Measurements from ENCODE around the gene ADGRF1.
"Not testable (repeated sequence)": the region's sequence is repeated elsewhere in the genome, so short reads cannot be mapped to it uniquely, and the experiment has no call there.

ADGRF1 gene

DNA sequence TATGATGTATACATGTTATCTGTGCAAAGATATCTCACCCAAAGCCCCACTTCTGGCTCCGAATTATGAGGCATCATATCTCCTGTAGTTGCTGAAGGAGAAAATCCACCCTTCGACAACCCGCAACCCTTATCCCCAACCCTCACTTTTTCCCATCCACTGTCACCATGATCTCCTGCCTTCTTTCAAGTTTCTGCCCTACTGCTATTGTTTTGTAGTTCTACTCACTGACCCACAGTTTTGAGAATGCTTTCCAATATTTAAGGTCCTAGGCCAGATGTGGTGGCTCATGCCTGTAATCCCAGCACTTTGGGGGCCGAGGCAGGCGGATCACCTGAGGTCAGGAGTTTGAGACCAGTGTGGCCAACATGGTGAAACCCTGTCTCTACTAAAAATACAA is 22.2 kb downstream of the ADGRF1 start:
- no peak for DNase-seq

DNA sequence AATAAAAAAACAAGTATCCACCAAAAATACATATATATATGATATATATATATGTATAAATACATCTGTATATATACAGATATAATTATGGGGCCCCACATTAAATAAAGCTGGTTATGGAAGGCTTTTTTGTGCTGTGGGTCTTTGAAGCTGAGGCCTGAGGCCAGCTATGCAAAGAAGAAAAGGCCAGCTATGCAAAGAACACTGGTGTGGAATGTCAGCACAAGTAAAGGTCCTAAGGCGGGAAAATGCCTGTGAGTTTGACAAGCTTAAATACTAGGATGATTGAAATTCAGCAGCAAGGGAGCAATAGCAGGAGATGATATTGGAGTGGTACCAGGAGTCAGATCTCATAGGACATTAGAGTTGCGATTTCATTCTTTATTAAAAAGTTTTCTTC is 25.2 kb downstream of the ADGRF1 start:
- DNase-seq = no peak

- no peak for DNase-seq
These were observed 25.9 kb downstream of the ADGRF1 start for GRCh38 chr6:47016261-47016660.

GRCh38 chr6:47014401-47014800 is 27.7 kb downstream of the ADGRF1 start:
- no peak for DNase-seq

GRCh38 chr6:47009583-47009982 is 32.5 kb downstream of the ADGRF1 start:
- no peak for DNase-seq

GRCh38 chr6:47008397-47008763 is 33.8 kb downstream of the ADGRF1 start:
- DNase-seq = no peak

DNA sequence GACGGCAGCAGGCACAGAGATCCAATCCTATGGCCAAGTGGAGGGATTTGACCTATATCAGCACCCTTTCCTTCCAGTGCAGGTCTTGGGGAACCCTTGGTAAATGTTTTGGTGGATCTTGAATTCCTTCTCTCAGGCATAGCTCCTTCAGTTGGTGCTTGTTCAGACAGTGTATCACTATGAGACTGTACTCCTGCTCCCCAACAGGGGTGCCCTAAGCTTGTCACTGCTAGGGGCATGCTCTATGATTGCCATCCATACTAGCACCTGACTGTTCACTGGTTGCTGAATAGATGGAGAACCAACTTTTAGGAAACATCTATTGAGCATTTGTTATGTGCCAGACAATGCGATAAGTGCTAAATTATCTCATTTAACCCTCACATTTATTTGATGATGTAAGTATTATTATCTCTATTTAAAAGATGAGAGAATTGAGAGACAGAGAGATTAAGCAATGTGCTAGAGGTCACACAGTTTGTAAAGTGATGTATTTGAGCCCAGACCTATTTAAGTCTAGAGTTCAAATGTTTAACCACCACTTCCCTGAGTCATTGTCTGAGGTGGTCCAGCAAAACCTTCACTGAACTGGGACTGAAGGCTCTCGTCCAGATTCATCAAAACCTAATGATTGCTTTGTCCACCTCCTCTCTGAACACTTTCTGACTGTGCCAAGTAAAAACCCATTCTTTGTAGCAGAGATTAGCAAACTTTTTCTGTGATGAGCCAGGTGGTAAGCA is 34.3 kb downstream of the ADGRF1 start:
- DNase-seq = no peak

DNA sequence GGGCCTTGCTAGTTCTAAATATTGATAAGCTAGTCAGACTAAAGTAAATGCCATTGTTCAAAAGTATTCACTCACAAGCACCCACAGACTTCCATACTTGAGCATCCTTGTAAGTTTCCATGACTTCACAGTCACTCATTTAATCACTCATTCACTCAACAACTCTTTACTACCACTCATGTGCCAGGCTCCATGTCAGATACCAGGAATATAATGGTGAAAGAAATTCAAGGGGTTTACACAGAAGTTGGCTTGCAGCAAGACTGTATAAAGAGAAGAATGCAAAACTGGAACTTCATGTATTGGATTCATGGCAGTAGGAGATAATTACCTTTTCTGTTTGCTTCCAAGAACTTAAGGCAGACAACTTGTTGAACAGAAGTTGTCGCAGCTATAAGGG is 36.6 kb downstream of the ADGRF1 start:
- DNase-seq = no peak

- DNase-seq = no peak
These were observed 37.7 kb downstream of the ADGRF1 start for GRCh38 chr6:47004463-47004862.

GRCh38 chr6:47000842-47001241 is 41.3 kb downstream of the ADGRF1 start:
- no peak for DNase-seq

GRCh38 chr6:46998436-46999017 is 43.6 kb downstream of the ADGRF1 start:
- no peak for DNase-seq

GRCh38 chr6:46997646-46998045 is 44.5 kb downstream of the ADGRF1 start:
- no peak for DNase-seq

- DNase-seq = no peak
These were observed 45.1 kb downstream of the ADGRF1 start for GRCh38 chr6:46996860-46997641.

GRCh38 chr6:46994933-46995332 is 47.2 kb downstream of the ADGRF1 start:
- DNase-seq = no peak

GRCh38 chr6:46993846-46994245 is 48.3 kb downstream of the ADGRF1 start:
- no peak for DNase-seq

DNA sequence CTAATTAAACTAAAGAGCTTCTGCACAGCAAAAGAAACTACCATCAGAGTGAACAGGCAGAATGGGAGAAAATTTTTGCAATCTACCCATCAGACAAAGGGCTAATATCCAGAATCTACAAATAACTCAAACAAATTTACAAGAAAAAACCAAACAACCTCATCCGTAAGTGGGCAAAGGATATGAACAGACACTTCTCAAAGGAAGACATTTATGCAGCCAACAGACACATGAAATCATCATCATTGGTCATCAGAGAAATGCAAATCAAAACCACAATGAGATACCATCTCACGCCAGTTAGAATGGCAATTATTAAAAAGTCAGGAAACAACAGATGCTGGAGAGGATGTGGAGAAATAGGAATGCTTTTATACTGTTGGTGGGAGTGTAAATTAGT is 49.7 kb downstream of the ADGRF1 start:
- DNase-seq = not testable (repeated sequence)

DNA sequence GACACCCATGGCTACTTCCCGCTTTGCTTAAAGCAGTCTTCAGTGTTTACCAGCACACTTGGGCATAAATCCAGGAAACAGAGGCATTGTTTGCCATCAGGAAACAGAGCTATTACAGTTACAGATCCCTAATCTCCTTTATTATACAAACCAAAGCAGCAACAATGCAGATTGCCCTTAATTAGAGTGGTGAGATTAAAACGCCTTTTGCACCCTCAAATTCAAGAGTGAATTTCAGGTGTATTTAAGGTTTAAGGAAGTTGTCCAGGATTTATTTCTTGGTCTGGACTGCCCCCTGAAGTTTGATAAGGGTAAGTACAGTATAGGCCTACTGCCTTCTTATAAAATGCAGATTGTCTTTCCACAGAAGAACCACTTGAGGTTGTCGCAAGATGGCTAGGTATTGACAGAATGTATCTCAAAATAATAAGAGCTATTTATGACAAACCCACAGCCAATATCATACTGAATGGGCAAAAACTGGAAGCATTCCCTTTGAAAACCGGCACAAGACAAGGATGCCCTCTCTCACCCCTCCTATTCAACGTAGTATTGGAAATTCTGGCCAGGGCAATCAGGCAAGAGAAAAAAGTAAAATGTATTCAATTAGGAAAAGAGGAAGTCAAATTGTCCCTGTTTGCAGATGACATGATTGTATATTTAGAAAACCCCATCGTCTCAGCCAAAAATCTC is 51.2 kb downstream of the ADGRF1 start:
- not testable (repeated sequence) for DNase-seq

DNA sequence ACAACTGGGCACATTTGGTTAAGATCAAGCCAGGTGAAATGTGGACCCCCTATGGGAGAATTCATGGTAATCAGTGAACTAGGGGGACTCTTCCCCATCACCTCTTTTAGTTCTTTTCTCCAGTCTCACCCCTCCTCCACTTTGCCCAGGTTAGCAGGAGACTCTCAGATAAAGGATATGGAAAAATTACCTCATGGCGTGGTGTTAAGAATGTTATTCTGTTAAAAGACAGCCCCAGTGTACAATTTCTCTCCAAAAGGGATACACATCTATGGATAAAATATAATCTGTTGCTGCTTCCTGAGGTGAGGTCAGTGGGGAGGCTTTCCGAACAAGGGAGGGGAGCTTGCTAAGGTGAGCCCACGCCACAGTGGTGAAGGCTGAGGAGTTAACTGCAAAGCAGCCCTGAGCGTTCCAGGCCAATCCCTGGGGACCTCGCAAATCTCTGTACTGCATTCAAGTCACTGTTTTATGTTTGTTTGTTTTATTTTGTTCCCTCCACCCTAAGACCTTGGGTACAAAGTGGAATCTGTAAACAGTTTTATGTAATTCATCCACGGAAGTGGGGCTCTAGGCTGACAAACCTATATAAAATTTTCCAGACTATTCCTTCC is 52.0 kb downstream of the ADGRF1 start:
- DNase-seq = no peak

- DNase-seq = no peak
These were observed 52.7 kb downstream of the ADGRF1 start for GRCh38 chr6:46989398-46989797.

DNA sequence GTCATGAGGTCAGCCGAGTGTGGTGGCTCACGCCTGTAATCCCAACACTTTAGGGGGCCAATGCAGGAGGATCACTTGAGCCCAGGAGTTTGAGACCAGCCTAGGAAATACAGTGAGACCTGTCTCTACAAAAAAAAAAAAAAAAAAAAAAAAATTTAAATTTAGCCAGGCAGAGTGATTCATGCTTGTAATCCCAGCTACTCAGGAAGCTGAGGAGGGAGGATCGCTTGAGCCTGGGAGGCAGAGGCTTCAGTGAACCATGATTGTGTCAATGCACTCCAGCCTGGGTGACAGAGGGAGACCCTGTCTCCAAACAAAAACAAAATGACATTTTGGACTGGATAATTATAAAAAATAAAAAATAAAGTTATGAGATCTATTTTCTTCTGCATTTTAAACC is 56.2 kb downstream of the ADGRF1 start:
- DNase-seq = no peak

- no peak for DNase-seq
These were observed 59.1 kb downstream of the ADGRF1 start for GRCh38 chr6:46983007-46983411.

GRCh38 chr6:46979206-46979605 is 62.9 kb downstream of the ADGRF1 start:
- no peak for DNase-seq

- DNase-seq = no peak
These were observed 67.3 kb downstream of the ADGRF1 start for GRCh38 chr6:46974786-46975185.

All from activated effector memory CD4-positive, alpha-beta T cell treated with anti-CD3 and anti-CD28 coated beads, Interleukin-2, amount 50 U/mL, for 16 hours (primary cell).